ENCODE measurements around the gene DCP1A. TPM values are rescaled to one million over a fixed set of nuclear protein-coding genes. Genes with fewer than 3 reads are reported as not detected.

DCP1A gene
- polyA plus RNA-seq, 1 experiment = 27.0 TPM

DNA sequence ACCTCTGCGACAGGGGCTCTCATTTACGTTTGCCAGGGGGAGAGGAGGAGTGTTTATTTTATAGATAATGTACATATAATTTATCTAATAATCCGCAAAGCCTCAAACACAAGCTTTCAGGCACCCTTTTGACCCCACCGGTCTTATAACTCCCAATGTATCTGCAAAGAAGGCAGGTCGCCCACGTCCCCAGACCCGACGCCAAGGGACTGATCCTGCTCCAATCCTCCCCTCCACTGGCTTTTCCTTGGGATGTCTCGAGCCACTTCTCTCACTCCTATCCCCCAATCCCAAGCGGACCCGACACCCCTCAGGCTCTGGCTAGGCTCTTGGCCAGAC is 452 bp downstream of the DCP1A start:
- H3K27me3 ChIP-seq (ENCODE audit: control insufficient read depth, insufficient read depth, low read length) = no peaks in the 10 kb centered on the region
- CTCF ChIA-PET = no interaction called here
- H3K27ac ChIP-seq (ENCODE audit: low read depth, low read length) = peak overlapping the region; percentile 95
- no peak for DNase-seq (ENCODE audit: low read depth, low spot score)
- peak overlapping the region; percentile 99 for H3K4me3 ChIP-seq (ENCODE audit: low read depth, low read length)
- POLR2A ChIA-PET = interaction anchor here (0.6 to 1.8 kb wide), 2 partner anchors 11 to 22 kb away, joined by 3 to 10 read pairs; no protein-coding TSS in a partner anchor
- no peaks in the 10 kb centered on the region; the same call in 1 of the 2 replicates for H3K9me3 ChIP-seq (ENCODE audit: control insufficient read depth, insufficient read depth, low read length)
- TF ChIP-seq, protein P1, sequence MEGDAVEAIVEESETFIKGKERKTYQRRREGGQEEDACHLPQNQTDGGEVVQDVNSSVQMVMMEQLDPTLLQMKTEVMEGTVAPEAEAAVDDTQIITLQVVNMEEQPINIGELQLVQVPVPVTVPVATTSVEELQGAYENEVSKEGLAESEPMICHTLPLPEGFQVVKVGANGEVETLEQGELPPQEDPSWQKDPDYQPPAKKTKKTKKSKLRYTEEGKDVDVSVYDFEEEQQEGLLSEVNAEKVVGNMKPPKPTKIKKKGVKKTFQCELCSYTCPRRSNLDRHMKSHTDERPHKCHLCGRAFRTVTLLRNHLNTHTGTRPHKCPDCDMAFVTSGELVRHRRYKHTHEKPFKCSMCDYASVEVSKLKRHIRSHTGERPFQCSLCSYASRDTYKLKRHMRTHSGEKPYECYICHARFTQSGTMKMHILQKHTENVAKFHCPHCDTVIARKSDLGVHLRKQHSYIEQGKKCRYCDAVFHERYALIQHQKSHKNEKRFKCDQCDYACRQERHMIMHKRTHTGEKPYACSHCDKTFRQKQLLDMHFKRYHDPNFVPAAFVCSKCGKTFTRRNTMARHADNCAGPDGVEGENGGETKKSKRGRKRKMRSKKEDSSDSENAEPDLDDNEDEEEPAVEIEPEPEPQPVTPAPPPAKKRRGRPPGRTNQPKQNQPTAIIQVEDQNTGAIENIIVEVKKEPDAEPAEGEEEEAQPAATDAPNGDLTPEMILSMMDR (IDR thresholded peaks at IDR 0.05; ENCODE audit: low read depth, low read length) = no peak

DNA sequence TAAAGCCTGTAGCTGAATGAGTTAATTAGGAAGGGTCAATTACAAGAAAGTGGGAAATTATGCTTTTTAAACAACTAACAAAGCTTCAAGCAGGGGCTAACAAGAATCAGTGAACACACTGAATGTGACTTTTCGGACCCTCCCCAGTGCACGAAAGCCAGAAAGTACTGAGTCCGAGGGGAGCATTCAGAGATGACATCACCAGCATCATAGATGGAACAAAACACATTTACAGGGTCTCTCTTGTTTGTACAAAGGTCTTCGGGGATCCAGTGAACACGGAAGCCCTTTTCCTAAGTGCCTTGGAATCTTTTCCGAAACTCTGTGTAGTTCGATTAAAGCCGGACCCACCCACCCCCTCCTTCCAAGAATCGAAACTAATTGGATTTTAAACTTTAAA is 829 bp downstream of the DCP1A start:
- DNase-seq (ENCODE audit: low read depth, low spot score) = no peak
- Histone ChIP-seq H3K4me3 (ENCODE audit: low read depth, low read length) (peak overlapping the region; percentile 99), H3K27me3 (ENCODE audit: control insufficient read depth, insufficient read depth, low read length) (no peaks in the 10 kb centered on the region), H3K9me3 (ENCODE audit: control insufficient read depth, insufficient read depth, low read length) (no peaks in the 10 kb centered on the region; the same call in 1 of the 2 replicates), H3K27ac (ENCODE audit: low read depth, low read length) (no peak overlapping the region)
- TF ChIP-seq, protein P1 (IDR thresholded peaks at IDR 0.05; ENCODE audit: low read depth, low read length) = no peak
- ChIA-PET POLR2A (interaction anchor here (1.8 kb wide), 1 partner anchor 22 kb away, joined by 10 read pairs; no protein-coding TSS in a partner anchor), CTCF (interaction anchor here (3.7 kb wide), 1 partner anchor 47 kb away, joined by 22 read pairs; no protein-coding TSS in a partner anchor)

DNA sequence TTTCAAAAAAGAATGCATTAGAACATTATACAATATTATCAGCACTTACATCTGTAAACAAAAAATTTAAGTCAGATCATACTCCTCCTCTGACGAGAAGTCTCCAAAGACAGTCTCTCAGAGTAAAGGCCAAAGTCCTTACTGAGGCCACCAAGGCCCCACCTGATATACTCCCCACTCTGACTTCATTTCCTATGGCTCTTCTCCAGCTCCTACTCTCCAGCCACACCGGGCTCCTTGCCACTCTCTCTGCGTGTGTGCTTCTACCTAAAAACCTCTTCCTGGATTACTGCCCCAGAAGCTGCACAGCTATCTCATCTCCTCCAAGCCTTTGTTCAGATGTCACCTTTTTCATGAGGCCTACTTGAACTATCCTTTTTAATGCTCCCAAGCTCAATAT is 5.0 kb downstream of the DCP1A start:
- ChIA-PET POLR2A (no interaction called here), CTCF (no interaction called here)
- Histone ChIP-seq H3K27ac (ENCODE audit: low read depth, low read length) (no peak overlapping the region), H3K9me3 (ENCODE audit: control insufficient read depth, insufficient read depth, low read length) (no peaks in the 10 kb centered on the region; the same call in 1 of the 2 replicates), H3K27me3 (ENCODE audit: control insufficient read depth, insufficient read depth, low read length) (no peaks in the 10 kb centered on the region), H3K4me3 (ENCODE audit: low read depth, low read length) (no peak overlapping the region)
- DNase-seq (ENCODE audit: low read depth, low spot score) = no peak
- TF ChIP-seq, protein P1 (IDR thresholded peaks at IDR 0.05; ENCODE audit: low read depth, low read length) = no peak

DNA sequence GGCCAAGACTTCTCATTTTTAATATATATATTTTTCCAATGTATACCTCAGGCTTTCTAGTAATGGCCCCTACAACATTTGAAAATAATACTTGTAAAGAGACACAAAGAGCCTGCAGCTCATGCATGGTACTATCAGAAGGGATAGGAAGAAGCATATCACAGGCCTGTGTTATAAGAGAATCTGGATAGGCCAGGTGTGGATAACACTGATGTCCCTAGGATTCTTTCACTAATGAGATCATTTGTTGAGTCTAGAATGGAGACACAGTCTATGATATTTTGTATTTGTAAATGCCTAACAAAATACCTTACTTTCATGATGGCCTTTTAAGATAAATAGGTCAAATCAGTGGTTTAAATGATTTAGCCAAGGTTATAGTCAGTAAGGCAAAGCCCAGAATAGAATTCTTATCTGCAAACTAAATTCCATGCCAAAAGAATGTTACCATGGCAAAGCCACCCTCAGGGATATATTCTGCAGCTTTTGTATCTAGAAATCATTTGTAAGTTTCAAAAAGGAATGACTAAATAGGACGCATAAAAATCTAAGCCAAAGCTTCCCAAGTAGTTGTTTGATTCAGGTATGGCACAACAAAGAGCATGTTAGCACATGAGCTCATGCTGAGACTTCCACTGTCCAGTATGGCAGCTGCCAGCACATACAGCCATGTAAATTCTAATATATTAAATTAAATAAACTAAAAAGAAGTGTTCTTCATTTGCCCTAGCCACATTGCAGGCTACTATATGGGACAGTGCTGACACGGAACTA is 10.0 kb downstream of the DCP1A start:
- no peak for DNase-seq (ENCODE audit: low read depth, low spot score)
- Histone ChIP-seq H3K27ac (ENCODE audit: low read depth, low read length) (no peak overlapping the region), H3K4me3 (ENCODE audit: low read depth, low read length) (no peak overlapping the region), H3K27me3 (ENCODE audit: control insufficient read depth, insufficient read depth, low read length) (no peaks in the 10 kb centered on the region), H3K9me3 (ENCODE audit: control insufficient read depth, insufficient read depth, low read length) (no peaks in the 10 kb centered on the region)
- TF ChIP-seq, protein P1 (IDR thresholded peaks at IDR 0.05; ENCODE audit: low read depth, low read length) = no peak
- ChIA-PET CTCF (no interaction called here), POLR2A (no interaction called here)

DNA sequence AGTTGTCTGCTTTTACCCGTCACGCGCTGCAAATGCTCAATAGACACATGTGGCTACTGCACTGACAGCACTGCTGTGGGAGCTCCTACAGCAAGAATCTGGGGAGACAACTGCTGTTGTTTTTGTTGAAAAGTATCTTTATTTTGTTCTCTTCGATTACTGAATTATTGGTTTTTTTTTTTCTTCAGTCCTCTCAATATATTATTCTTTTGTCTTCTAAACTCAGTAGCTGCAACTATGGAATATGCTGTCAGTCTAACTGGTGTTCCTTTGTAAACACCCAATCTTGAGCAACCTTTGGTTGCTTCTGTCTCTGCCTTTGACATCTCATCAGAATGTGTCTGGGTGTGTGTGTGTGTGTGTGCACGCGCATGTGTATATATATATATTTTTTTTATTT is 12.6 kb downstream of the DCP1A start:
- ChIA-PET POLR2A (interaction anchor here (1.5 kb wide), 1 partner anchor 12 kb away, joined by 3 read pairs; the partner anchor contains the start of gene DCP1A), CTCF (interaction anchor here (1.2 kb wide), 1 partner anchor 35 kb away, joined by 4 read pairs; no protein-coding TSS in a partner anchor)
- no peaks in the 10 kb centered on the region for H3K9me3 ChIP-seq (ENCODE audit: control insufficient read depth, insufficient read depth, low read length)
- no peaks in the 10 kb centered on the region for H3K27me3 ChIP-seq (ENCODE audit: control insufficient read depth, insufficient read depth, low read length)
- H3K4me3 ChIP-seq (ENCODE audit: low read depth, low read length) = no peak overlapping the region
- DNase-seq (ENCODE audit: low read depth, low spot score) = no peak
- H3K27ac ChIP-seq (ENCODE audit: low read depth, low read length) = no peak overlapping the region
- TF ChIP-seq, protein P1 (IDR thresholded peaks at IDR 0.05; ENCODE audit: low read depth, low read length) = no peak

All from AG04450 (cell line).